NCI-H1092 treated with DMSO at 0.1 percent for 48 hours (cell line): ENCODE data around the gene SEMA4F.

Experiments used
- DNase-seq: peaks from one replicate; lab custom pipeline; 2025; lab: John Stamatoyannopoulos, UW

The SEMA4F gene

GRCh38 chr2:74659462-74659861 lies 5.4 kb downstream of the SEMA4F start:
- DNase-seq, result no peak

GRCh38 chr2:74668087-74668486 lies 14.0 kb downstream of the SEMA4F start:
- DNase-seq, result no peak

DNA sequence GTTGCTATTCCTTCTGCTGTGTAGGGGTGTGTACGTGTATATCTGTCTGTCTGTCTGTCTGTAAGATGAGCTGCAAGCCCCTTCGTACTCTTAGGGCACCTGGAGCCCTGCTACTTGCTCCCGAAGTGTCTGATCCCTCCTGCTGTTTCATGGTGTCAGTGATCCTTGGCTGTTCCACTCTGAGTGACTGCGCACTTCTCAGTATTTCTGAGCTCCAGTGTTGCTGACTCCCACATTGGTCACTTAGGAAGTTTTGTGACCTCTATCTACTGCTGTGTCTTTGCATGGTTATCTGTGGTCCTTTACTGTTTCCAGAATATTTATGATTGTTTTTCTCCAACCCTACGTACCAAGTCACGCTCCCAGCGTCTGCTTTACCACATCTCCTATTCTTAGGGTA lies 16.2 kb downstream of the SEMA4F start:
- no peak for DNase-seq

GRCh38 chr2:74671479-74671878 lies 17.4 kb downstream of the SEMA4F start:
- DNase-seq, result no peak

DNA sequence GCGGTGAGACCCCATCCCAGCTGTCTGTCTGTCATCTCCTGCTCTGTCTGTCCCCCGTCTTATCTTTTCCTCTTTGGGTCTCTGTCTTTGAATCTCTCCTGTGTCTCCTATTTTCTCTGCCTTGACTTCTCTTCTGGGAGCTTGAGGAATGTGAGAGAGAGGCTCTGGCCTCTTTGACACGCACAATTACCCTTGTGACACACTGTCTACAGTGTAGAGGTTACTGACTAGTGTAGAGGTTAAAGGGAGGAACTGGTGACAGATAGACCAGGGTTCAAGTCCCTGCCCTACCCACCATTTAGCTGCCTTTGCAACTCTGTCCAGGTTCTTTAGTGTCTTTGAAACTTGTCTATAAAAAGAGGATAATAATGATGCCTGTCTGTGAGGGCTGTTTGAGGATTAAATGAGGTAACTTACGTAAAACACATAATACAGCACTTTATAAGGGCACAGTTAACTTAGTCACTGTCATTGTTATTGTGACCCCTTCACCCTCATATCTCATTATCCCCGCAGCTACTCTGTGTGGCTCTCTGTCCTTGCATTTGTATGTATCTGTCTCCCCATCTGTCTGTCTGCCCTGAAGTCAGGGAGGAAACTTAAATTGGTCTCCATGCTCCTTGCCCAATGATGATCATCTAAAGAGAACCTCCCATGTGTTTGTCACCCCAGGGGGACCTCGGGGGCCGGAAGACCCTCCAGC lies 19.9 kb downstream of the SEMA4F start:
- DNase-seq, result no peak

- DNase-seq, result no peak
These were observed 21.0 kb downstream of the SEMA4F start for GRCh38 chr2:74675090-74675489.

DNA sequence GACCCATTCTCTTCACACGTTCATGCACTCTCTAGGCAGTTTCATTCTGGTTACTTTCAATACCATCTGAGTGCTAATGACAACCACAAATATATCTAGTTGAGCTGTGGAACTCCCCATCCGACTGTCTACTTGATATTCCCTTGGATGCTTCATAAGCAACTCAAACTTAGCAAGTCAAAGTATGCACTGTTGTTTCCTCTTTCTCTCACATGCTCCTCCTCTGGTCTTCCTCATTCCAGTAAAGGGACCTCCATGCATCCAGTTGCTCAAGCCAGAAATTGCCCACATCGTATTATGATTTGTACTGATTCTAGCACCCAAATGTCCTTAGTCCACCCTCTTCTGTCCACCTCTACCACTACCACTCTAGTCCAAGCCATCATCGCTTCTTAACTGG lies 22.3 kb downstream of the SEMA4F start:
- DNase-seq, result no peak

DNA sequence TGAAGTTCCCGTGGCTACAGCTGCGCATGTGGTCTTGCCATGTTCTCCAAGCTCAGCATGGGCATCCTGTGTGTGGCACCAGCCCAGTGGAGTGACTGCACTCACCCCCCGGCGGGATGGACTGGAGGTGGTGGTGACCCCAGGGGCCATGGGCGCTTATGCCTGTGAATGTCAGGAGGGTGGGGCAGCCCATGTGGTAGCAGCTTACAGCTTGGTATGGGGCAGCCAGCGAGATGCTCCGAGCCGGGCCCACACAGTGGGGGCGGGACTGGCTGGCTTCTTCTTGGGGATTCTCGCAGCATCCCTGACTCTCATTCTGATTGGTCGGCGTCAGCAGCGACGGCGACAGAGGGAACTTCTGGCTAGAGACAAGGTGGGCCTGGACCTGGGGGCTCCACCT lies 25.6 kb downstream of the SEMA4F start:
- no peak for DNase-seq

DNA sequence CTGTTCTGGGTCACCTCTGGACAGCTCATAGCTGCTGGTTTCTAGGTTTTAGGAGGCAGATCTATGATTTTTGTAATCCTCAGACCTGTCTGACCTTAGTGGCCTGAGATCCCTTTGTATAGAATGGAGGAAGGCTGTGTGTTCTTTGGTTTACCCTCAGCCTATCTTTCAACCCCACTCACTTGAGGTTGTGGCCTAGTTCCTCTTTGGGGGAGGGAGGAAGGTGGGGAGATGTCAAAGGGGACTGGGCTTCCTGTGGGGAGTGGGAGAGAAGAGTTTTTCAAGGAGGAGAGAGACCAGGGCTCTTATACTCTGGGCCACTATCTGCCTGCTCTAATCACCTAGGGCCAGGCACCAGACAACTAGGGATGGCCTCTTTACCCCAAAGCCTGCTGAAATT lies 28.5 kb downstream of the SEMA4F start:
- no peak for DNase-seq

DNA sequence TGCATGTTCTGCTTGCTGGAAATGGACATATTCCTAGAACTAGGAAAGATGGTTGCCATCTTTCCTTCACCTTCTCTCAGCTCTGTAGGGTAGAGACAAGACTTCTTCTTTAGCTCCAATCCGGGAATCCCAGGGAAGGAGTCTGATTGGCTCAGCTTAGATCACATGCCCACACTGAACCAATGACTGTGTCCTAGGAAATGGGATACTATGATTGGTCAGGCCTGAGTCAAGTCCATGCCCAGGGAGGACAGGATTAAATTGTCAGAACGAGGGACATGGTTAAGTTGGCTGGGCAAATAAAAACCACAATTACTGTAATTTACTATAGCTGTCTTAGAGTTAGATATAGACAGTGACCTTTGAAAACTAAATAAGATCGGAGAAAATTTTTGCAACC lies 31.4 kb downstream of the SEMA4F start:
- DNase-seq, result no peak

DNA sequence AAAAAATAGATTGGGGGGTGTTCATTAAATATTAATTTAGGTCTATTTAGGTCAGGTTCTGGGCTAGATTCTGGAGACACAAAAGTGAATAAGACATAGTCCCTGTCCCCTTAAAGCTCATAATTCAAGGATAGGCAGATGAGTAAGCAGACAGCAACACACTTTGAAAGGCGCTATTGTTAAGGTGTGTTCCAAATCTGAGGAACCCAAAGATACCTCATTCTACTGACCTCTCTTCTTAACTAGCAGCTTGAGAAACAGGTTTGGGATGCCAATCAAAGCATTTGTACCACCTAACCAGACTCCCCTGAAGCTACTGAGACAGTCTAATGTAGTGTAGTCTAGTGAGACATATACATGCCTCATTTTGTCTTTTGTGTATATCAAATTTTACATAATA lies 34.8 kb downstream of the SEMA4F start:
- DNase-seq, result no peak

GRCh38 chr2:74689671-74690070 lies 35.6 kb downstream of the SEMA4F start:
- DNase-seq, result no peak

GRCh38 chr2:74690571-74690970 lies 36.5 kb downstream of the SEMA4F start:
- DNase-seq, result peak; percentile 46

DNA sequence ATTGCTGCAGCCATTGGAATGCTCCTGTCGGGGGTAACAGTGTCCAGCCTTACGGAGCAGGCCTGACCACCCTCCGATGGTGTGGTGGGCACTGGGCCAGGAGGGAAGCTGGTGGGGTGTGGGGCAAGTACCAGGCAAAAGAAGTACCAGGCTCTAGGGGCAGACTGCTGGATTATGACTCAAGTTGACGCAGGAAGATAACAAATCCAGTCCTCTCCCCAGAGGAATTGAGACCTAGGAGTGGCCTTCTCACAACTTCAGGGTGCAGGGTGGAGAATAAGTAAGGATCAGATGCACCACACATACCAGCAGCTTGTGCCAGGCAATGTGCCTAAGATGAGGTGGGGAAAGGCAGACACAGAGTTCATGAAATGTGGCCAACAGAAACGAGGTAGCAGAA lies 37.9 kb downstream of the SEMA4F start:
- no peak for DNase-seq

GRCh38 chr2:74693213-74693612 lies 39.2 kb downstream of the SEMA4F start:
- DNase-seq, result no peak

- DNase-seq, result no peak
These were observed 39.6 kb downstream of the SEMA4F start for GRCh38 chr2:74693668-74694067.

- no peak for DNase-seq
These were observed 40.2 kb downstream of the SEMA4F start for GRCh38 chr2:74694281-74694680.

- DNase-seq, result no peak
These were observed 41.6 kb downstream of the SEMA4F start for GRCh38 chr2:74695663-74696062.

- DNase-seq, result no peak
These were observed 42.8 kb downstream of the SEMA4F start for GRCh38 chr2:74696829-74697228.

GRCh38 chr2:74700643-74701372 lies 46.8 kb downstream of the SEMA4F start:
- no peak for DNase-seq

- no peak for DNase-seq
These were observed 48.1 kb downstream of the SEMA4F start for GRCh38 chr2:74702001-74702715.

DNA sequence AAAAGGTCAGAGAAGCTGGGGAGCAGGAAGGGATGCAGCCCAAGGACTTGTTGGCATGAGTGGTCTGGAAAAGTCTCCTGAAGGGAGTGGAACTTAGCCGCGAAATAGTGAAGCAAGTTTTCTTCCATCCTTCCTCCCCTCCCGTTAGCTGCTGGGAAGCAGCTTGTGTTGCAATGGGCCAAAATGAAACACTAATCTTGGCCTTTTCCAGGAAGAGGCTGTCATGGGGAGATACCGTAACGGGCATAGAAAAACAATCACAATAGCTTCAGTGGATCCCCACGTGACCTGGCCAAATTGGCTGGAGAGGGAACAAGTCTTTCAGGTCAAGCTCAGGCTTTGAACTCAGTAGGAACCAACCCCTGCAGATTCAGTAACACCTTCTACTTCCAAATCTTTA lies 49.3 kb downstream of the SEMA4F start:
- no peak for DNase-seq

- no peak for DNase-seq
These were observed 50.2 kb downstream of the SEMA4F start for GRCh38 chr2:74704216-74704615.
